ENCODE measurements around the gene BCAN. TPM values are rescaled to one million over a fixed set of nuclear protein-coding genes. Genes with fewer than 3 reads are reported as not detected.
A peak's percentile ranks its signal among the peaks of the same experiment; 100 is the strongest.

Gene BCAN
- total RNA-seq, 1 experiment from 2014 or later = 0.37 TPM

DNA sequence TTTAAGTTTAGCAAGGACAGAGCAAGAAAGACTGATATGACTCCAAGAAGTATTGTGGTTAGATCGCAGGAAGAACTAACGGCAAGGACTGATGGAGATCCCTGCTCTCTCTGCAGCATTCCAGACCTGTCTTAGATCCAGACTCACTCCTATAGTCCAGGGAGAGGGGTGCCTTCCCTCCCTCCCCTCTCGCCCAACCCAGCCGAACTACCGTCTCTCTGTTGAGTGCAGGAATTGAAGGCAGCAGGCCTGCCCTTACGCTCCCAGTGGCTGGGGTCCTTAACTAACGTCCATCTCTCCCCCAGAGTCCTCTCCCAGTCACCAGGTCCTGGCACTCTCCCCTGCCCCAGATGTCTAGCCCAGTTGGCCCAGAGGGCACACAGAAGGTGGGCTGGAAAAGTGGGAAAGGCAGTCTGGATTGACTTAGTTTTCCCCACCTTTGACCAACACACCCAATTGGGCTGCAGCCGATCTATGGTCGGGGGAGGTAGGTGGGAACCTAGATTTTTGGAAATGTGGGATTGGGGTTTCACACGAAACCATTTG is 62.3 kb downstream of the BCAN start:
- no peak for DNase-seq (ENCODE audit: unreplicated experiment)
- Mint-ChIP-seq H3K4me1 (ENCODE audit: insufficient read depth, unreplicated experiment) (peaks cover 28% of the 10 kb centered on the region), H3K36me3 (ENCODE audit: insufficient read depth, unreplicated experiment) (peaks cover 6% of the 10 kb centered on the region), H3K27me3 (ENCODE audit: insufficient read depth, unreplicated experiment) (no peaks in the 10 kb centered on the region), H3K4me3 (ENCODE audit: unreplicated experiment) (peak overlapping the region; percentile 66), H3K9me3 (ENCODE audit: unreplicated experiment) (no peaks in the 10 kb centered on the region), H3K27ac (ENCODE audit: low read depth, unreplicated experiment) (peak overlapping the region; percentile 10)
- no TSS peak for BruUV-seq (replicated peaks)
- TF ChIP-seq, protein P1, sequence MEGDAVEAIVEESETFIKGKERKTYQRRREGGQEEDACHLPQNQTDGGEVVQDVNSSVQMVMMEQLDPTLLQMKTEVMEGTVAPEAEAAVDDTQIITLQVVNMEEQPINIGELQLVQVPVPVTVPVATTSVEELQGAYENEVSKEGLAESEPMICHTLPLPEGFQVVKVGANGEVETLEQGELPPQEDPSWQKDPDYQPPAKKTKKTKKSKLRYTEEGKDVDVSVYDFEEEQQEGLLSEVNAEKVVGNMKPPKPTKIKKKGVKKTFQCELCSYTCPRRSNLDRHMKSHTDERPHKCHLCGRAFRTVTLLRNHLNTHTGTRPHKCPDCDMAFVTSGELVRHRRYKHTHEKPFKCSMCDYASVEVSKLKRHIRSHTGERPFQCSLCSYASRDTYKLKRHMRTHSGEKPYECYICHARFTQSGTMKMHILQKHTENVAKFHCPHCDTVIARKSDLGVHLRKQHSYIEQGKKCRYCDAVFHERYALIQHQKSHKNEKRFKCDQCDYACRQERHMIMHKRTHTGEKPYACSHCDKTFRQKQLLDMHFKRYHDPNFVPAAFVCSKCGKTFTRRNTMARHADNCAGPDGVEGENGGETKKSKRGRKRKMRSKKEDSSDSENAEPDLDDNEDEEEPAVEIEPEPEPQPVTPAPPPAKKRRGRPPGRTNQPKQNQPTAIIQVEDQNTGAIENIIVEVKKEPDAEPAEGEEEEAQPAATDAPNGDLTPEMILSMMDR (IDR thresholded peaks at IDR 0.05; ENCODE audit: unreplicated experiment) = no peak
- ChIA-PET POLR2A (interaction anchor here (0.7 to 9.9 kb wide), 3 partner anchors 15 to 43 kb away, joined by 3 to 63 read pairs (median 5); no protein-coding TSS in a partner anchor), CTCF (interaction anchor here (2.9 to 47.2 kb wide), 3 partner anchors 9 to 43 kb away, joined by 18 to 2415 read pairs (median 2415); partner anchors contain the start of genes CRABP2, ISG20L2, METTL25B and NES)
- intact Hi-C loops (cut with micrococcal nuclease) = no loop called here

DNA sequence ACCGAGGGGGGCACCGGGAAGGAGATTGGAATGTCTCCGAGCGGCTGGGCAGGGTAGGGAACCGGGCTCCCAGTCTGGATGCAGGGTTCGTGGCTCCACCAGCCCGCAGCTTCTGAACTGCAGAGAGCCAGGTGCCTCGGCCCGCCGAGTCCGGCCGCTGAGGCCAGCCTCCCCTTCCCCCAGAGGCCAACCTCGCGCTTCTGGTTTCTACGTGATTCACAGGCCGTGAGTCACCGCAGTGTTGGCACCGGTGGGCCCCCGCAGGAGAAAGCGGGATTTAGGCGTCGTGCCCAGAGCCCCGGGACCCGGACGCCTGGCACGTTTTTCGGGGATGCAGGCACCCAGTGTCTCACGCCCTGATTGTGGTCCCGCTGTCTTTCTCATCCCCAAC is 63.0 kb downstream of the BCAN start:
- Mint-ChIP-seq H3K27ac (ENCODE audit: low read depth, unreplicated experiment) (peak overlapping the region; percentile 10), H3K4me3 (ENCODE audit: unreplicated experiment) (peak overlapping the region; percentile 66), H3K4me1 (ENCODE audit: insufficient read depth, unreplicated experiment) (peaks cover 34% of the 10 kb centered on the region), H3K36me3 (ENCODE audit: insufficient read depth, unreplicated experiment) (no peaks in the 10 kb centered on the region), H3K27me3 (ENCODE audit: insufficient read depth, unreplicated experiment) (no peaks in the 10 kb centered on the region), H3K9me3 (ENCODE audit: unreplicated experiment) (no peaks in the 10 kb centered on the region)
- intact Hi-C loops (cut with micrococcal nuclease) = loop anchor here (1.0 kb wide), 1 partner anchor 16 kb away; no protein-coding TSS in a partner anchor
- ChIA-PET POLR2A (interaction anchor here (1.9 to 9.9 kb wide), 2 partner anchors 16 to 44 kb away, joined by 5 to 63 read pairs; no protein-coding TSS in a partner anchor), CTCF (interaction anchor here (1.4 to 47.2 kb wide), 4 partner anchors 8 to 85 kb away, joined by 4 to 2415 read pairs (median 1216); partner anchors contain the start of genes CRABP2, ISG20L2, METTL25B and NES)
- TF ChIP-seq, protein P1 (IDR thresholded peaks at IDR 0.05; ENCODE audit: unreplicated experiment) = no peak
- DNase-seq (ENCODE audit: unreplicated experiment) = peak; percentile 95
- BruUV-seq (replicated peaks) = no TSS peak

DNA sequence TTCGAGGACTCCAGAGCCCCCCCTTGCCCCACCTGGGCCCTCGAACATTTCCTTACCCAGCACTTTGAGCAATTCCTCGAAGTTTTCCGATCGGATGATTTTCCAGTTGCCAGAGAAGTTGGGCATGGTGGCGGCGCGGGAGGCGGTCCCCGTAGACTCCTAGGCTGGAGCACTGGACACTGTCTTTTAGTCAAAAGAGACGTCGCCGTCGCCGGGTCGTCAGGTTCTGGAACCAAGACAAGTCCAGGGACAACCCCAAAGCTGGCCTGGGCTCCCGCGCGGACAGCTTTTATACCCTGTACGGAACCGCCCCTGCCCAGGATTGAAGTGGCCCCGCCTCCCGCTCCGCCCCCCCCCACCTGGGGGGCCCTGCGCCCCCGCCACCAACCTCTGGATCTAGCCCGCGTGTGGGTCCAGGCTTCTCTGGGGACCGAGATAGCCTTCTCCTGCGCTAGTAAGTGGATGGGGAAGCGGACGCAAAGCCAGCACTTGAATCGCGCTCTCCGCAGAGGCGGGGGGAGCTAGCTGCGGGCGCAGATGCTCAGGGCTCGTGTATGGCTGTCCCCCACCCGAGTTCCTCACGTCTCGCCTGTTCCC is 63.5 kb downstream of the BCAN start, which contains the start of gene CRABP2:
TSS of gene CRABP2 (minus strand) at position 263 of the 597 bp plus-strand sequence. CDS start at position 126, 137 bp downstream.
- TF ChIP-seq, protein P1 (IDR thresholded peaks at IDR 0.05; ENCODE audit: unreplicated experiment) = no peak
- Mint-ChIP-seq H3K27ac (ENCODE audit: low read depth, unreplicated experiment) (peak within 1 kb of the TSS; percentile 10), H3K36me3 (ENCODE audit: insufficient read depth, unreplicated experiment) (no peaks in the 10 kb centered on the region), H3K4me3 (ENCODE audit: unreplicated experiment) (peak within 1 kb of the TSS; percentile 66), H3K9me3 (ENCODE audit: unreplicated experiment) (no peaks in the 10 kb centered on the region), H3K27me3 (ENCODE audit: insufficient read depth, unreplicated experiment) (no peaks in the 10 kb centered on the region), H3K4me1 (ENCODE audit: insufficient read depth, unreplicated experiment) (peaks cover 39% of the 10 kb centered on the region)
- ChIA-PET POLR2A (interaction anchor here (1.0 to 9.9 kb wide), 2 partner anchors 16 to 206 kb away, joined by 3 to 63 read pairs; no protein-coding TSS in a partner anchor), CTCF (interaction anchor here (0.7 to 47.2 kb wide), 11 partner anchors 8 to 1456 kb away, joined by 3 to 2415 read pairs (median 4); partner anchors contain the start of genes CRABP2, ISG20L2, METTL25B and NES)
- no TSS peak for BruUV-seq (replicated peaks)
- no peak for DNase-seq (ENCODE audit: unreplicated experiment)
- intact Hi-C loops (cut with micrococcal nuclease) = loop anchor here (1.0 kb wide), 1 partner anchor 16 kb away; no protein-coding TSS in a partner anchor
